GF-D8 (cell line): Measurements from ENCODE around the gene DNAJB13.

Experiments
- DNase-seq: peaks from one replicate; lab custom pipeline; 2025; lab: John Stamatoyannopoulos, UW

Gene DNAJB13

GRCh38 chr11:74015919-74016684 lies 65.3 kb downstream of the DNAJB13 start:
- no peak for DNase-seq

- DNase-seq, result no peak
Observed at GRCh38 chr11:74017631-74018030, 66.8 kb downstream of the DNAJB13 start.

- DNase-seq, result peak; percentile 66
Observed at GRCh38 chr11:74018331-74019005, 67.6 kb downstream of the DNAJB13 start.

- DNase-seq, result no peak
Observed at GRCh38 chr11:74019104-74019738, 68.4 kb downstream of the DNAJB13 start.

- no peak for DNase-seq
Observed at GRCh38 chr11:74019860-74020259, 69.0 kb downstream of the DNAJB13 start.
